HG02970 (cell line): ENCODE measurements around the gene ANKRD34A.
"Not testable (repeated sequence)": the region's sequence is repeated elsewhere in the genome, so short reads cannot be mapped to it uniquely, and the experiment has no call there.

Source experiments
- ATAC-seq: cut with Tn5 transposase; IDR thresholded peaks from one replicate; pipeline ENCODE4 v1.9.1; 2021; ENCODE audit warnings: mild to moderate bottlenecking, moderate library complexity, moderate number of reproducible peaks; ENCODE audit not compliant: unreplicated experiment, low FRiP score

ANKRD34A gene

DNA sequence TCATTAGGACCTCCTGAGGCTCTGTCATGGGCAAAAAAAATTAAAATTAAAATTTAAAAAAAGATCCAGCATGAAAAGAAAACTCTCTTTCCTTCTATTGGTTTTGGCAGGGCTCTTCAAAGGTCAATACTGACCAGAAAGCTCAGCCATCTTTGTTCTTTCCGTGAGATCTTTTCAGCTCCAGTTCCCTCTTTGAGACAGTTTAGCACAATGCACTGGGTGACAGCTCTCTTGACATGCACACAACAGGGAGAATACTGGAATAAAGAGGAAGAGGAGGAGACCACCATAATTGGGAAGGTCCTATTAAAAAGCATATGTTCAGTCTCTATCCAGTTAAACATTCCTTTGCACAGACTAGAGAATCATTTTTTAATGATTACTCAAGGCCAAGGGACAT is 12.8 kb downstream of the ANKRD34A start:
- no peak for ATAC-seq

DNA sequence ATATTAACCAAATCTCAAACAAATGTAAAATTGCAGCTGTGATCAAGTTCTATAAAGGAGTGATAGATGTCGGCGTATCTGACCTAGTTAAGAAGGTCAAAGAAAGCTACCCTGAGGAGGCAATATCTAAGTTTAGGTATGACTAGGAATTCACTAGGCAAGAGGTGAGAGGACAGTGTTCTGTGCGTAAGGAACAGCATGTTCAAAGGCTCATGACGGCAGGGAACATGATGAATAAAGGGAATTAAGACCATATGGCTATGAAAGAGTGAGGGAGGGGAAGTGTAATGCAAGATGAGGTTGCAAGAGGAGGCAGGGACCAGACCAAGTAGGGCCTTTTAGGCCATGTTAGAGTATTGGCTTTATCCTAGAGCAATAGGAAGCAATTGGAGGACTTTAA is 15.2 kb downstream of the ANKRD34A start:
- no peak for ATAC-seq

DNA sequence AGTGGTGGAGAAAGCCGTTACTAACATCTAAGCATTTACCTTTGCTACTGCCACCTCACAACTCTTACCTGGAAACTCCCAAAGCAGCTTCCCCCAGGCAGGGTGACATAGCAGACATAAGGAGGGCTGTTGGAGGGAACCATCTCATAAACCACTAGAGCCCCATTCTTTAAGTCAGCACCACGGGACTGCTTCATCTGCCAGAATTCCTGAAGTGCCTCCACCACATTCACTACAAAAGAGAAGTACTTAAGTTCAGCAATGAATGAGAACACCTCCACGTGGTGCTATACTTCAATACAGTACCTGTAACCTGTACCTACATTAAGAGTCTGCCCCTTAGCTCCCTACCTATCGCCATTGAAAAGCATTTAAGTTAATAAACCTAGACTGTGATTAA is 16.8 kb downstream of the ANKRD34A start:
- no peak for ATAC-seq

DNA sequence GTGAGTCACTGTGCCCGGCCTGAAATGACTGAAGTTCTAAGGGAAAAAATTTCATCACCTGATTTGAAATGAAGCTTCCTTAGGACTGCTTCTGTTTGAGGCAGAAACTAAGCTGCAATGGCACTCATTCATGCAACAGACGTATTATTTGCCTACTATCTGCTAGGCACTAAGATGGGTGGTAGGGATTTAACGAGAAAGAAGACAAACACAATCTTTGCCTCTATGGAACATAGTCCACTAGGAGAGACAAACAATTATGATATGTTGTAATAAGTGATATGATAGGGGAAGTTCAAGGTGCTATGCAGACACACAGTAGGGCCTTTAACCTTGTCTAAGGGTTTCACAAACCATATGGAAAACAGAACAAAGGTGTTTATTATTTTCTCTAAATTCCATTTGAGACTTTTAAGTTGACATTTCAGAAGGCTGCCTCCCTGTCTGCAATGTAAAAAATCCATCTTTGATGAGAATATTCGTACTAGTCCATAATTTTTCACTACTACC is 17.8 kb downstream of the ANKRD34A start:
- ATAC-seq = no peak

DNA sequence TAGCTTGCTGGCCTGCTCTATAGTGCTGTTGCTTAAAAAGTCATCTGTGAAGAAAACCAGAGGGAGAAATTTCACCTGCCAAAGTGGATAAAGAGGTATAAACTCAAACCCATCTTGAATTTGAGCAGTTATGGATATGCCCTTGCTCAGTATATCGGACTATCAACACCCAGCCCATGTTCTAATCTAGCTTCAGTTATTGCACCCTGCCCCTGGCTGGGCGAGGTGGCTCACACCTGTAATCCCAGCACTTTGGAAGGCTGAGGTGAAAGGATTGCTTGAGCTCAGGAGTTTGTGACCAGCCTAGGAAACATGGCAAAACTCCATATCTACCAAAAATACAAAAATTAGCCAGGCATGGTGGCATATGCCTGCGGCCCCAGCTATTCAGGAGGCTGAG is 19.8 kb downstream of the ANKRD34A start:
- no peak for ATAC-seq

DNA sequence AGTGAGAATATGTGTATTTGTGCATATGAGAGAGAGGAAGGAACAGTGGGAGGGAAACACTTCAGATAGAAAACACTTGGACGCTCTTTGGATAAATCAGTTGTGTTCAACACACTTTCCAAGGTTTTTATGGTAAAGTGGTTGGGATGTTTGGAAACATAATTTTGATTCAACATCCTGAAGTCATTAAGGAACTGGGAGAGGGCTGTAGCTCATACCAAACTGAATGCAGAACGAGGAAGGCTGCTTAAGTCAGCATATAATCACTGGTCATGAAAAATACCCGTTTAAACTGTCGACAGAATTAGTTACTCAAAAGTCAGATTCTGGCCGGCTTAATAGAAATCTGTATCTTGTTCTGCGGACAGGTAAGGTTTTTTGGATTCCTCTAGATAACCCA is 21.5 kb downstream of the ANKRD34A start:
- no peak for ATAC-seq

DNA sequence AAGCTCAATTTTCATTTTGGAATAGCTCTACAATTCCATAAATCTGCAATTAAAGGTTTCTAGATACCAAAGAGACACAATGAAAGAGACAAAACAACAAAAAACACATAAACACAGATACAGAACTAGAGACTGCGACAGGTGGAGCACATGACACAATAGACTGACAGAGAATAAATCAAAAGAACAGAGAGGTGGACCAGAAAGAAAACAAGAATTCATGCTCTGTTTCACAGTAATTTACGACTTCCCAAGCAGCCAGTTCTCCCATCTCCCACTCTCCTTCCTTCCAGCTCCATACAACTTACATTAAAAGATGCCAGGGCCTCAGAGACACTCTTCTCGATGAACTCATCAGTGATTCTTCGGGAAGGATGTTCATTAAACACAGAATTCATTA is 22.0 kb downstream of the ANKRD34A start:
- ATAC-seq = no peak

DNA sequence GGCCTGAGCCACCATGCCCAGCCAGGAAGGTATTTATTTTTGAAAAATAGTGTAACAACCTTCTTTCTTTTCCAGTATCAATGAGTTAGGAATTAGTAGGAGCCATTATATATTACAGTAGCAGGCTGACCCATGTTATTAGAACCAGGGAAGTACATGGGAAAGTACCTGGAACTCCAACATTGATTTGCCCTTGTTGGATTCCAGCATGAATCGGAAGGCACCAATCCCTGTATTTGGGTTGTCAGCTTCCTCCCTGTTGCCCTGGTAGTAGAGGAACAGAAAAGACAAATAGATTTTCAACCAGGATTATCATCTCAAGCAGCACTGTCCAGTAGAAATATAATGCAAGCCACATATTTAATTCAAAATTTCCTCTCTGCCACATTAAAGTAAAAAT is 26.9 kb downstream of the ANKRD34A start:
- no peak for ATAC-seq

DNA sequence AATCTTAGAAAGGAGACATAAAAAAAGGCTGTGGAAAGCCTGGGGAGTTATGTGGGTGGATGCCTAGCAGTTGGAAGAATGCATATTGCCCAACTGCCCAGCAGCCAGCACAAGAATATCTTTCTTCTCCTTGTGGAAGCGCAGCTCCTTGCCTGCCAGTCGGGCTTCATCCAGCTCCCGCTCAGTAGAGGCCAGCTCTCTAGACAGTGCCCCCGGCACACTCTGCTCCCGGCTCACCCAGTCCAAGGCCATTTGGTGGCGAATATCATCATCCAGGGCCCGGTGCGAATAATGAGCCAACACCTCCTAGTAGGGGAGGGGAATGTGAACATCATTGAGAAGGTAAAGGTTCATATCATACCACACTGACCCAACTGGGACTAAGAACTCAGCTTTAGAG is 28.1 kb downstream of the ANKRD34A start:
- ATAC-seq = no peak

DNA sequence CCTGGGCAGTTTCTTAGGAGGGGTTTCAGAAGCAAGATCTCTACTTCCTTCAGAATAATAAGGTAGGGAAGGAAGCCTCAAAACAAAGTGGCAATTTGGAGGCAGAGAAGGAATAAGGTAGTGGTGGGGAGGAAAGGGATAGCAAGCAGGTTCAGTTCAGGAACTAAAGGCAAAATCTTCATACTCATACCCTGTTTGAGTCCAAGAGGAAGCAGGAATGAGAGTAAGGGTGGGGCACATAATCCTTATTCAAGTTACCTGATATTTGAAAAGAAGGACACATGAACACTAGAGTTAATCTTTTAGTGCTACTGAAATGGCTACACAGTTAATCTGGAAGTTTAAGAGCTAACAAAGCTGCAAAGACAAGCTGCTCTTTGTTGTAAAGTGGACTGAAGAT is 28.7 kb downstream of the ANKRD34A start:
- ATAC-seq = no peak

DNA sequence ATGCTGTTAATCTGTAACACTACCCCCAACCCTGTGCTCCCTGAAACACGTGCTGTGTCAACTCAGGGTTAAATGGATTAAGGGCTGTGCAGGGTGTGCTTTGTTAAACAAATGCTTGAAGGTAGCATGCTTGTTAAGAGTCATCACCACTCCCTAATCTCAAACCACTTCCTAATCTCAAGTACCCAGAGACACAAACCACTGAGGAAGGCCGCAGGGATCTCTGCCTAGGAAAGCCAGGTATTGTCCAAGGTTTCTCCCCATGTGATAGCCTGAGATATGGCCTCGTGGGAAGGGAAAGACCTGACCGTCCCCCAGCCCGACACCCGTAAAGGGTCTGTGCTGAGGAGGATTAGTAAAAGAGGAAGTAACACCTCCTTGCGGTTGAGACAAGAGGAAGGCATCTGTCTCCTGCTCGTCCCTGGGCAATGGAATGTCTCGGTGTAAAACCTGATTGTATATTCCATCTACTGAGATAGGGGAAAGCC is 31.8 kb downstream of the ANKRD34A start:
- ATAC-seq = not testable (repeated sequence)

DNA sequence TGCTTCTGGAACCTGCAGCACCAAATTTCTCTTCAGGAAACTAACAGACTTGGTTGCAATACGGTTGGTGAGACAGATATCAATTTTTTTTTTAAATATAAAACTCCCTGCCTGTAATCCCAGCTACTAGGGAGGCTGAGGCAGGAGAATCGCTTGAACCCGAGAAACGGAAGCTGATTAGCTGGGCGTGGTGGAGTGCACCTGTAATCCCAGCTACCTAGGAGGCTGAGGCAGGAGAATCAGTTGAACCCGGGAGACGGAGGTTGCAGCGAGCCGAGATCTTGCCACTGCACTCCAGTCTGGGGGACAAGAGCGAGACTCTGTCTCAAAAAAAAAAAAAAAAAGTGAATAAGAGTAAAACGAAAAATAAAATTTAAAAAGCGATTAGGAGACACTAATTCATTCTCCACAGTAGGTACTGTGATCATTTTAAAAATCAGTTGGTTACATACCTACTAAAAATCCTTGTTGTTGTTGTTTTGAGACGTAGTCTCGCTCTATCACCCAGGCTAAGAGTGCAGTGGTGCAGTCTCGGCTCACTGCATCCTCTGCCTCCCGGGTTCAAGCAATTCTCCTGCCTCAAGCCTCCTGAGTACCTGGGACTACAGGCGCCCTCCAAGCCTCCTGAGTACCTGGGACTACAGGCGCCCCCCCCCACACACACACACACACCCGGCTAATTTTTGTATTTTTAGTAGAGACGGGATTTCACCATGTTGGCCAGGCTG is 36.3 kb downstream of the ANKRD34A start:
- no peak for ATAC-seq

DNA sequence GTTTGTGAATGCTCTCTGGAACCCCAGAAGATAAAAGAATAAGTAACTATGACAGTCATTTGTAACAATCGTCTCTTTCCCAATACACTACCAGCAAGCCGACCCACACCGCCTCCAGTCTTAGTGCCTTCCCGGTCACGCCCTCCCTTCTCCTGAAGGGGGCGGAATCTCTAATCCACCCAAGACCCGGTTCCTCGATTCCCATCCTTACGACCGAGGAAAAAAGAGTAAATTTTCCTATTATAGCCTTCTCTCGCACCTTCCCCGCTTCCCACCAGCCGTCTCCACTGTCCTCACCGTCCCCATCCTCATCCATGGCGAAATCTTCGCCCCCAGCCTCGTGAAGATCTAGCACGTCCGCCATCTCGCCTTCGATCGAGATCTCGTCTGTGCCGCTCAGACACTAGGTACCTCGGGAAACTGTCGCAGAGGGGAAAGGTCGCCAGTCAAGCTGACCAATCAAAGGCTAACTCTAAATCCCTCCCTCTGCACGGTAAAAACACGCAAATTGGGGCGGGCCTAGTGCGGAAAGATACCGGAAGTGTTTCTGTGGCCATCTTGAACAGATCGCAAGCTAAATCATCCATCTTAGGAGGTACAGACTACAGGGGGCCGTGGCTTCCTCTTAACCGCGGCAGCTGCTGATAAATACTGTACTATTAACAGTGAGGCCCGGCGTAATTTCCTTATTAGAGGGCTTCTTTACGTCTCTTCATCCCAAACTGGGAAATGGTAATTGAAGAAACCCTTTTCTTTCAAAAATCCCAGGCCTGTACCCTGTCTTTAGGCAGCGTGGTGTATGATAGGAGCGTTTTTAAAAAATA is 37.1 kb downstream of the ANKRD34A start, which contains the start of gene RBM8A:
TSS of gene RBM8A (minus strand) at position 422 of the 824 bp plus-strand sequence. CDS start at position 364, 58 bp downstream.
- ATAC-seq = peak; percentile 92

DNA sequence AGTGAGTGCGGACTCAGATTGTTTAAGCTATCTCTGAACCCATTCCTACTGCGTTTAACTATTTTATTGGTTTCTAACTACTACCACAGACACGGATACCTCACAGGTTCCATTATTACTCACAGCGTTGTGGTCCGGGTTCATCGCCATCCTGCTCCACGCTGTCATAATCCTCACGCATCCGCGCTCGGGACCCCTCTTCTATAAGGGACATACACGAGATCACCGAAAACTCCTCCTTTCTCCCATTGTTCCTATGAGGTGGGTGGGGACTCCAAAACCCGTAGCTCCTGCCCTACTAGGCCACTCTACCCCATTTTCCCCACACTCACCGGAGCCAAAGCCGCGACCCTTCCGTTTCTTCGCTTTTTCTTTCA is 37.7 kb downstream of the ANKRD34A start:
- no peak for ATAC-seq

DNA sequence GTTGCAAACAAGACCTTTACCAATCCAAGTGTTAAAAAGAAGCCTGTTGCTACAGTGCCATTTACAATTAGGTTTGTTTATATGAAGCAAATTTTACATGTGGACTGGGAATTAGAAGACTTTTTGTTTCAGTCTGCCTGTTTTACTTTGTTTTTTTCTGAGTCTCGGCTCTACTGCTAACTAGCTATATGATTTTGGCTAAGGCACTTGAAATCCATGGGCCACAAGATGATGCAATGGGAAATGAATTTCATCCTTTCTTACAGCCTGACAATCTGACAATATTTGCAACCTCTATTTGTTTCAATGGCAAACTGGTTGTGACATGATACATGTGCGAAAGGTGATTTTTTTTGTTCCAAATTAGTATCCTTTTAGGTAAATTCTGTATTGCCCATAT is 42.1 kb downstream of the ANKRD34A start:
- ATAC-seq = no peak

DNA sequence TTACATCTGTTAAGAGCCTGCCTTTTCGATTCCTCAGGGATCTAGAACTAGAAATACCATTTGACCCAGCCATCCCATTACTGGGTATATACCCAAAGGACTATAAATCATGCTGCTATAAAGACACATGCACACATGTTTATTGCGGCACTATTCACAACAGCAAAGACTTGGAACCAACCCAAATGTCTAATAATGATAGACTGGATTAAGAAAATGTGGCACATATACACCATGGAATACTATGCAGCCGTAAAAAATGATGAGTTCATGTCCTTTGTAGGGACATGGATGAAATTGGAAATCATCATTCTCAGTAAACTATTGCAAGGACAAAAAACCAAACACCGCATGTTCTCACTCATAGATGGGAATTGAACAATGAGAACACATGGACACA is 44.1 kb downstream of the ANKRD34A start:
- not testable (repeated sequence) for ATAC-seq

DNA sequence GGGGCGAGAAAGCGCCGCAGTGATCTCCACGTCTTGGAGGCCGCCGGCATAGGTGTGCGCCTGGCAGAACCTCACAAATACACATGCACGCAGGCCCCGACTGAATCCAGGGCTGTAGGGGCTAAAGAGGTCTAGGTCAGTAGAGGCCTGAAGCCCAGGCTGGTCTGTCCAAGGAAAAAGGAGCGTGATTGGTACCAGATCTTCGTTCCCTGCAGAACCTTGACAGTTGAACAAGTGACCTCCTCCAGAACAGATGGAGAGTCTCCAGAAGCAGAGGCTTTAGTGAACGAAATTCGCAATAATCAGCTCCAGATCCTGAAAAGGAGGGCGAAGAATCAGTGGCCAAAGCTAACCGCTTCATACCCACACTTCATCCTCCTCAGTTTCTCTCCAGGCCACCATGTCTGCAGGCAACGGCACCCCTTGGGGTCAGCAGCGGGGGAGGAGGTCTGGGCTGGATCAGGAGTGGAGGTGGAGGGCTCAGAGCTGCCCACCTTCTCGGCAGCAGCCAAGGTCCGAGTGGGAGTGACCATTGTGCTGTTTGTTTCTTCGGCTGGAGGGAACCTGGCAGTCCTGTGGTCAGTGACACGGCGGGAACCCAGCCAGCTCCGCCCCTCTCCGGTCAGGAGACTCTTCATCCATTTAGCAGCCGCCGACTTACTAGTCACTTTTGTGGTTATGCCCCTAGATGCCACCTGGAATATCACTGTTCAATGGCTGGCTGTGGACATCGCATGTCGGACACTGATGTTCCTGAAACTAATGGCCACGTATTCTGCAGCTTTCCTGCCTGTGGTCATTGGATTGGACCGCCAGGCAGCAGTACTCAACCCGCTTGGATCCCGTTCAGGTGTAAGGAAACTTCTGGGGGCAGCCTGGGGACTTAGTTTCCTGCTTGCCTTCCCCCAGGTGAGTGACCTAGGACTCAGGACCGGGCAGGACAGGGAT is 45.1 kb downstream of the ANKRD34A start:
- ATAC-seq = peak; percentile 71

DNA sequence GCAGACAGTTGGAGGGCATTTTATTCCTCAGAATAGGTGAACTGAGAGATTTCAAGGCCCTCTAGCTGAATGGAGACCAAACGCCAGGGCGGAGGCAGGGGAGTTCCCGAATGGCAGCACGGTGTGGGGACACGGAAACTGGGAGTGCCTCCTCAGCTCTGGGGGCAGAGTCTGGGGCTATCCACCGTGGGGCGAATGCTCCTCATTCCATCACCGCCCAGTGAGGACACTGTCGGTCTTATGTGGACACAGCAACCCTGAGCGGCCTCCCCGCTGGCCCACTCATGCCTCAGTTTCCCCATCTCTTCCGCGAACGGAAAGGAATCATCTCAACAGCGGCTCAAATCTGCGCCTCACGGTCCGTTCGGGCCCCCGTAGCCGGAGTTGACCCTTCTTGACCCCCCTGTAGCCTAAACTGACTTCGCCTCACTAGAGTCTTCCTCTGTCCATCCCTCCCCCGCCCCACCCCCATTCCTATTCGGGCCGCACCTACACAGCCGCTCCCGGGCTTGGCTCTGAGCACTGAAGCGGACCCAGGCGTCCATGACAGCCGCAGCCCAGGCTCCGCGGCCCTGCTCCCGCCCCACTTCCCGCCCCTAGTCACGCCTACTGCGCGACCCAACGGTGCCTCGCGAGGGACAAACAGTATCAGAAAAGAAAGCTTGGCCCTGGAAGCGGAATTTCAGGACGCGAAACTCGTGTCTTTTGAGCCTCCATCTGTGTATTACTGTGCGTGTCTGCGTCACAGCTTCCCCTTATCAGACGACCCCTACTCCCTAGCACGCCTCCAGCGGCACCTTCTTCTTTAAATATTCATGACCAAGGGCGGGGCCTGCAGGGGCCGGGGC is 46.0 kb downstream of the ANKRD34A start, which contains the start of gene PEX11B:
TSS of gene PEX11B (minus strand) at position 574 of the 848 bp plus-strand sequence. CDS start at position 545, 29 bp downstream.
- peak; percentile 68 for ATAC-seq

DNA sequence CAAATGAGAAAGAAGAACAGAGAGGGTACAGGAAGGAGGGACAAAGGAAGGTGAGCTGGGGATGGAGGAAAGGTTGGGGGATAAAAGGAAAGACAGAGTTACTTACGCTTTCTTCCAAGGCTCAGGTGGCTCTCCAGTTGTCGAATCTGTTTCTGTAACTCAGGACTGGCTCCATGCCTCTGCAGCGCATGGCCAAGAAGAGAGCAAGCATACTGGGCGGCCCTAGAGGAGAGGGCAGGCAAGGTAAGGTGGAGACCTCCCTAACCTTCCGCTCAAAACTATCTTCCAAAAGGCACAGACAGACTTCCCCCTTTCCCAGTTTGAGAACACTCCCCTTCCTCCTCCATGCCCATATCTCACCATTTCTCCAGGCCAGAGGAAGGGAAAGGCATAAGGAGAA is 46.8 kb downstream of the ANKRD34A start:
- ATAC-seq = no peak
